Ovary (tissue), 9 donors: ENCODE data around the gene HNF1A. TPM values are rescaled to one million over a fixed set of nuclear protein-coding genes. Genes with fewer than 3 reads are reported as not detected.

Experiments
- DNase-seq, 5 donors: peaks; one replicate each; pipeline ENCODE4 v3.0.0-alpha.2; 2019 to 2020
- H3K27ac ChIP-seq, 2 donors: fragments of 200-600 bp; one replicate each; pipeline versions ENCODE4 v1.5.1 to v1.8.0; 2019 to 2022
- H3K27me3 ChIP-seq: fragments of 200-600 bp; one replicate; pipeline ENCODE4 v1.8.0; 2022
- H3K36me3 ChIP-seq: fragments of 200-600 bp; sonication (generic); one replicate; pipeline ENCODE4 v1.5.1; 2019
- H3K4me1 ChIP-seq: one replicate; pipeline ENCODE4 v1.8.1; 2013; ENCODE audit warnings: mild to moderate bottlenecking, moderate library complexity; ENCODE audit not compliant: insufficient read depth
- H3K4me3 ChIP-seq: fragments of 200-600 bp; sonication (generic); one replicate; pipeline ENCODE4 v1.5.1; 2017
- H3K9me3 ChIP-seq, 2 donors: fragments of 200-600 bp in 1 of 2; sonication (generic) in 1 of 2; one replicate each; pipeline versions ENCODE4 v1.5.1 to v1.8.1; 2013 to 2019; ENCODE audit warnings: mild to moderate bottlenecking in 1 of 2, moderate library complexity in 1 of 2
- EP300 ChIP-seq: sonication (generic); formaldehyde crosslinking; IDR thresholded peaks from one replicate; pipeline ENCODE4 v1.6.1; 2017; ENCODE audit warnings: antibody characterized with exemption
- POLR2A ChIP-seq: fragments of 450-650 bp; IDR thresholded peaks from one replicate; pipeline ENCODE4 v1.6.1; 2017; ENCODE audit warnings: antibody characterized with exemption, mild to moderate bottlenecking, moderate library complexity
- WGBS, 3 donors: extraction: QIAGEN DNeasy Blood & Tissue Kit in 1 of 3; methylation state at CpG; one replicate each; pipeline versions ENCODE4 v1.1.5 to v1.1.7; 2013 to 2017; 5-methylcytosine and 5-hydroxymethylcytosine counted together
- intact Hi-C, 4 donors: fragments of 100-400 bp; cut with DNase I; formaldehyde crosslinking; loops; one replicate each; pipeline versions ENCODE4 v1.11.0 to v1.15.1; 2022 to 2023
- polyA plus RNA-seq, 2 donors: library from polyadenylated mRNA; stranded (reverse); fragments of 200-250 nt in 1 of 2; fragments of 350-450 nt in 1 of 2; fragmentation: Illumina TruSeq in 1 of 2; extraction: RNeasy Lipid Tissue Mini Kit (QIAGEN cat#74804) in 1 of 2; gene quantifications; one replicate each; pipeline ENCODE4 v1.2.3, GENCODE V29; 2013 to 2014
- total RNA-seq, 7 donors: library from RNA; depleted of rRNA in 2 of 7; stranded (reverse); fragments of >200 nt in 2 of 7; fragmentation: NEBNext Ultra II Directional in 3 of 7; extraction: Animal tissue kit (Norgen Biotek cat#: 25700) in 3 of 7; gene quantifications; one replicate each; pipeline versions ENCODE4 v1.1.0 to v1.2.4, GENCODE V29; 2016 to 2023
- TF ChIP-seq, protein P1 (sequence below), 3 donors: fragments of 450-650 bp in 2 of 3; fragments of 200-600 bp in 1 of 3; IDR thresholded peaks; one replicate each; pipeline versions ENCODE4 v1.5.1 to v1.8.0; 2016 to 2022; ENCODE audit warnings: antibody characterized with exemption in 3 of 3, mild to moderate bottlenecking in 1 of 3
- donor health status: DM: no; HTN: no; CAD: no; lungs with moderate emphysema.
- donor health status: DM: no; HTN: no; CAD: no.
- donor health status: Bipolar disorder and iron deficiency.
- donor health status: DM: yes; HTN: yes; CAD: no.
- donor health status: DM: no; HTN: no; CAD: no.
- donor health status: DM: yes; HTN: yes; CAD: no.

Gene HNF1A
- total and polyA plus RNA-seq, 9 donors: 0.10 to 1.4 (median 0.17) TPM; not detected in 5

DNA sequence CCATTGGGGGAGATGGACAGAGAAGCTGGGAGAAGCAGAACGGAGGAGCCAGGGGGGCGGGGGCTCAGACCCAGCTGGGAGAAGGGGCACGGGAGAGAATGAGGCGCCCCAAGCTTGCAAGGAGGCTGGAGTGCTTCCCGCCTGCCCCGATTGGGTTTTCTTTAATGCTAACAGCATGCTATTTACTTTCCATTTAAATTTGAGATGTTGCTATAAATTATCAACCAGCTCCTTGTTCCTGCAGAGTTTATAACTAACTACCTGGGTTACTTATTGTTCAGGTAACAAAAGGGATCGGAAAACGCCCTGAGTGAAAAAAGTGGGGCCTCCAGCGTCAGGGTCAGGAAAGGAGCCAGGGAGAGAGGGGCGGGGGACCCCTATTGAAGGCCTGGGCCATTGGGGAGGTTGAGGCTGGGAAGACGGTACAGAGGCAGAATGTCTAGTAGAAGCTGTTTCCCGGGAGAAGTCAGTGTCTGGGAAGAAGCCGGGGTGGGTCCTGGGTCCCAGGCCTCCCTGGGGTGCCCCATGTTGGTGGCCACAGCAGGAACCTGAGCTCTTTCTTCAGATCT is 2.5 kb downstream of the HNF1A start:
- H3K36me3 ChIP-seq: no peaks in the 10 kb centered on the region
- H3K27ac ChIP-seq: no peak overlapping the region
- no peak for TF ChIP-seq EP300
- TF ChIP-seq, protein P1, sequence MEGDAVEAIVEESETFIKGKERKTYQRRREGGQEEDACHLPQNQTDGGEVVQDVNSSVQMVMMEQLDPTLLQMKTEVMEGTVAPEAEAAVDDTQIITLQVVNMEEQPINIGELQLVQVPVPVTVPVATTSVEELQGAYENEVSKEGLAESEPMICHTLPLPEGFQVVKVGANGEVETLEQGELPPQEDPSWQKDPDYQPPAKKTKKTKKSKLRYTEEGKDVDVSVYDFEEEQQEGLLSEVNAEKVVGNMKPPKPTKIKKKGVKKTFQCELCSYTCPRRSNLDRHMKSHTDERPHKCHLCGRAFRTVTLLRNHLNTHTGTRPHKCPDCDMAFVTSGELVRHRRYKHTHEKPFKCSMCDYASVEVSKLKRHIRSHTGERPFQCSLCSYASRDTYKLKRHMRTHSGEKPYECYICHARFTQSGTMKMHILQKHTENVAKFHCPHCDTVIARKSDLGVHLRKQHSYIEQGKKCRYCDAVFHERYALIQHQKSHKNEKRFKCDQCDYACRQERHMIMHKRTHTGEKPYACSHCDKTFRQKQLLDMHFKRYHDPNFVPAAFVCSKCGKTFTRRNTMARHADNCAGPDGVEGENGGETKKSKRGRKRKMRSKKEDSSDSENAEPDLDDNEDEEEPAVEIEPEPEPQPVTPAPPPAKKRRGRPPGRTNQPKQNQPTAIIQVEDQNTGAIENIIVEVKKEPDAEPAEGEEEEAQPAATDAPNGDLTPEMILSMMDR (IDR thresholded peaks at IDR 0.05): no peak
- no peak for TF ChIP-seq POLR2A
- no peaks in the 10 kb centered on the region for H3K9me3 ChIP-seq
- no peaks in the 10 kb centered on the region for H3K4me1 ChIP-seq
- H3K27me3 ChIP-seq: no peaks in the 10 kb centered on the region
- H3K4me3 ChIP-seq: no peak overlapping the region
- DNase-seq: no peak
- 70 to 77% (median 74%) methylated on average over 13 of the region's 13 CpGs for WGBS, 3 donors
- intact Hi-C loops: no loop called here

DNA sequence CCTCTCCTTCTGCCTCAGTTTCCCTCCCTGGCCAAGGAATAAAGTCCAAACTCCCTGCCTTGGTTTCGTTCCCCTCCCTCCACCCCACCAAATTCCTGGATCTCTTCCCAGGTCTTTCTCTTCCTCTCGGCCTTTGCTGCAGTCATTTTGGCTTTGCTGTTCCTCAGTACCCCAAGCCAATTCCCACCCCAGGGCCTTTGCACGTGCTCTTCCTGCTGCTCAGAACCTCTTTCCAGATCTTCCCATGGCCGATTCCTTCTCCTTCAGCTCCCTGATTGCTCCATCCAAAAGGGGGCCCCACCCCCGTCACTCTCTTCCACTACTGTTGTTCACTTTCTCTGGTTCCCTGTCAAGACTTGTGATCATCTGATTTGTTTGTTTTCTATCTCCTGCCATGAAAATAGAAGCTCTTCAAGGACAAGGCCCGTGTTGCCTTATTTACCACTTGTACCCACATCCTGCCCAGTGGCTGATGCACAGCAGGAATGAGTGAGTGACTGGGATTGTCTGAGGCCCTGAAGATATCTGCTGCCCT is 3.1 kb downstream of the HNF1A start:
- no peaks in the 10 kb centered on the region for H3K9me3 ChIP-seq
- TF ChIP-seq, protein P1 (IDR thresholded peaks at IDR 0.05): no peak
- TF ChIP-seq POLR2A (no peak), EP300 (no peak)
- no peak for DNase-seq
- H3K36me3 ChIP-seq: no peaks in the 10 kb centered on the region
- H3K4me1 ChIP-seq: no peaks in the 10 kb centered on the region
- no peak overlapping the region for H3K27ac ChIP-seq
- intact Hi-C loops: no loop called here
- H3K27me3 ChIP-seq: no peaks in the 10 kb centered on the region
- 64 to 75% (median 67%) methylated on average over 6 of the region's 6 CpGs for WGBS, 3 donors
- no peak overlapping the region for H3K4me3 ChIP-seq

DNA sequence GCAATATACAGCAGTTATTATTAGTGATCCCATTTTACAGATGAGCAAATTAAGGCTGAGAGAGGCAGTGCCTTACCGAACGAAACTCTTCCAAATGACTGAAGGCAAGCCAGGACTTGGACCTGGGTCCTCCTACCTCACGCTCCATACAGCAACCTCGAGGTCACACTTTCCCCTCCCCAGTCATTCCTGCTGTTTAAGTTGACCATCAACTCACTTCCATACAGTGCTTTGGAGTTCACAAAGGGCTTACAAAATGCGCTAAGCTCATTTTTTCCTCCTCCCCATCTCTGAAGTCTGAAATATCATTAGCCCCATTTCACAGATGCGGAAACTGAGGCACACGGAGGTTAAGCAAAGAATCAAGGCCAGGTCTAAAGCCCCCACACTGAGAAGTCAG is 4.3 kb downstream of the HNF1A start:
- no peak overlapping the region for H3K4me3 ChIP-seq
- WGBS, 3 donors: 77 to 91% (median 81%) methylated on average over 7 of the region's 7 CpGs
- TF ChIP-seq, protein P1 (IDR thresholded peaks at IDR 0.05): no peak
- TF ChIP-seq EP300 (no peak), POLR2A (no peak)
- no peak for DNase-seq
- H3K27ac ChIP-seq: no peak overlapping the region
- no peaks in the 10 kb centered on the region for H3K27me3 ChIP-seq
- intact Hi-C loops: no loop called here
- no peaks in the 10 kb centered on the region for H3K9me3 ChIP-seq
- no peaks in the 10 kb centered on the region for H3K36me3 ChIP-seq
- no peaks in the 10 kb centered on the region for H3K4me1 ChIP-seq

DNA sequence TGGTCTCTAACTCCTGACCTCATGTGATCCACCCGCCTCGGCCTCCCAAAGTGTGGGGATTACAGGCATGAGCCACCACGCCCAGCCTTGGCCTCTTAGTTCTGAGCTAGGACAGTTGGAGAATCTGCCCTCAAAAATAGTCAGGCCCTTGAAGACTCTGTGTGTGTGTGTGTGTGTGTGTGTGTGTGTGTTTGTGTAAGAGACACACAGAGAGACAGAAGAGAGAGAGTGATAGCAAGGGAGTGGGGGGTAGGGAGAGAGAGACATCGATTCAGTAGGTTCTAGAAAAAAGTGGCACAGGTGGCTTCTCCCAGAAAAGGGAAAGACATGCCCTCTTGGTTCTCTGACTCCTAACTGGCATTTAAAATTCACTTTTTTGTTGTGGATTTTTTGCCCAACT is 5.4 kb downstream of the HNF1A start:
- Histone ChIP-seq H3K4me1 (no peaks in the 10 kb centered on the region), H3K4me3 (no peak overlapping the region), H3K27ac (no peak overlapping the region), H3K27me3 (no peaks in the 10 kb centered on the region), H3K36me3 (no peaks in the 10 kb centered on the region), H3K9me3 (no peaks in the 10 kb centered on the region)
- no peak for TF ChIP-seq POLR2A
- TF ChIP-seq, protein P1 (IDR thresholded peaks at IDR 0.05): no peak
- no peak for TF ChIP-seq EP300
- 76 to 80% (median 78%) methylated on average over 4 of the region's 4 CpGs for WGBS, 3 donors
- DNase-seq: no peak
- intact Hi-C loops: no loop called here
